ENCODE measurements around the gene RERE. TPM values are rescaled to one million over a fixed set of nuclear protein-coding genes. Genes with fewer than 3 reads are reported as not detected.

RERE gene
- total RNA-seq, 1 donor from 2014 or later, result 80.3 TPM

DNA sequence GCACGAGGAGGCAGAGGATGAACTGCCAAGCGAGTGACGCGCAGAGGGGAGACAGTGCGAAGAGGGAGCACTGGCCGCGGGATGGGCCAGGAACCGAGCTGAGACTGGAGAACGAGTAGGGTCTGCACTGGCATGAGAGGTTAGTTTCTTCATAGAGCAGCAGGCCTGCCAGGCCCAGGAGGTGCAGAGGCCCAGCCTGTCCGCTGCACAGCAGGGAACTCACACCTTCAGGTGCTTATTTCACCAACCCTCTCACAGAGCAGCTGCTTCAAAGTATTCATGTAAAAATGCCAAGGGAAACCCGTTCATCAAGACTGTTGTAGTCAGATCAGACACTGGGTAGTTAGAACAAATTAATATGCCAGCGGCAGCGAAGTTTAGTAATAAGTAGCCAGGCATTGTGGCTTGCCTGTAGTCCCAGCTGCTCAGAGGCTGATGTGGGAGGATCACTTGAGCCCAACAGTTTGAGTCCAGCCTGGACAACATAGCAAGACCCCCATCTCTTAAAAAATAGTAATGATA lies 355.0 kb downstream of the RERE start:
- no peak for TF ChIP-seq POLR2A (IDR thresholded peaks at IDR 0.05)
- TF ChIP-seq POLR2AphosphoS5 (IDR thresholded peaks at IDR 0.05; ENCODE audit: insufficient read depth in 1 of 2, low read depth in 1 of 2), result no peak
- TF ChIP-seq, protein P1, sequence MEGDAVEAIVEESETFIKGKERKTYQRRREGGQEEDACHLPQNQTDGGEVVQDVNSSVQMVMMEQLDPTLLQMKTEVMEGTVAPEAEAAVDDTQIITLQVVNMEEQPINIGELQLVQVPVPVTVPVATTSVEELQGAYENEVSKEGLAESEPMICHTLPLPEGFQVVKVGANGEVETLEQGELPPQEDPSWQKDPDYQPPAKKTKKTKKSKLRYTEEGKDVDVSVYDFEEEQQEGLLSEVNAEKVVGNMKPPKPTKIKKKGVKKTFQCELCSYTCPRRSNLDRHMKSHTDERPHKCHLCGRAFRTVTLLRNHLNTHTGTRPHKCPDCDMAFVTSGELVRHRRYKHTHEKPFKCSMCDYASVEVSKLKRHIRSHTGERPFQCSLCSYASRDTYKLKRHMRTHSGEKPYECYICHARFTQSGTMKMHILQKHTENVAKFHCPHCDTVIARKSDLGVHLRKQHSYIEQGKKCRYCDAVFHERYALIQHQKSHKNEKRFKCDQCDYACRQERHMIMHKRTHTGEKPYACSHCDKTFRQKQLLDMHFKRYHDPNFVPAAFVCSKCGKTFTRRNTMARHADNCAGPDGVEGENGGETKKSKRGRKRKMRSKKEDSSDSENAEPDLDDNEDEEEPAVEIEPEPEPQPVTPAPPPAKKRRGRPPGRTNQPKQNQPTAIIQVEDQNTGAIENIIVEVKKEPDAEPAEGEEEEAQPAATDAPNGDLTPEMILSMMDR (IDR thresholded peaks at IDR 0.05), result no peak
- Histone ChIP-seq H3K4me1 (peaks cover 68% of the 10 kb centered on the region), H3K27ac (peak overlapping the region; percentile 77), H3K27me3 (no peaks in the 10 kb centered on the region), H3K9me3 (no peaks in the 10 kb centered on the region), H3K36me3 (no peaks in the 10 kb centered on the region), H3K4me3 (no peak overlapping the region)
- no peak for DNase-seq (ENCODE audit: extremely low spot score in 2 of 2)
- intact Hi-C loops (cut with DNase I), result no loop called here

DNA sequence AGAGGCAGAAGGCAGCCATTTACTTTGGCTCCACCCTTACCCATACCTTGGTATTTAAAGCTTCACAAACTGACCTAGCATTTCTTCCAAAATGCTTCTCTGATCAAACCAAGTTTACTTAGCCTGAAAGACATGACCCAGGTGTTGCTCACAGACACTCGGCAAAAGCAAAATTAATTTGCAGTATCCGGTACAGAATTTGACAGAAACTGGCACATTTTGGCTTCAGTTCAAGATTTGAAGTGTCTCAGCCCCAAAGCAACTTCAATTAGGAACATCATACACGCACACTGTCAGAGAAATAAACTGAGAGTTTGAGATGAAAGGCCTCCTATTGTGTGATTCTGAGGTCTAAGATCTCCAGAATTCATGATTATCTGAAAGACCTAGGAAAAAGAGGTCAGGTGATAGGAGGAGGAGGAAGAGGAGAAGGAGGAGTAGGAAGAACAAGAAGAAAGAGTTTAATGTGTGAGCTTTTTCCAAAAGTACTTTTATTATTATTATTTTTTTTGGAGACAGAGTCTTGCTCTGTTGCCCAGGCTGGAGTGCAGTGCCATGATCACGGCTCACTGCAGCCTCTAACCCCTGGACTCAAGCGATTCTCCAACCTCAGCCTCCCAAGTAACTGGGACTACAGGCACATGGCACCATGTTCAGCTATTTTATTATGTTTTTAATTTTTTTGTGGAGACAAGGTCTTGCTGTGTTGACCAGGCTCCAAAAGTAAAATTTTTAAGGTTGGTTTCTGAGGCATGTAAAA lies 355.9 kb downstream of the RERE start:
- TF ChIP-seq, protein P1 (IDR thresholded peaks at IDR 0.05), result no peak
- DNase-seq (ENCODE audit: extremely low spot score in 2 of 2), result no peak
- H3K27me3 ChIP-seq, result no peaks in the 10 kb centered on the region
- H3K36me3 ChIP-seq, result no peaks in the 10 kb centered on the region
- intact Hi-C loops (cut with DNase I), result no loop called here
- no peaks in the 10 kb centered on the region for H3K9me3 ChIP-seq
- H3K4me3 ChIP-seq, result no peak overlapping the region
- H3K4me1 ChIP-seq, result peaks cover 75% of the 10 kb centered on the region
- H3K27ac ChIP-seq, result peak overlapping the region; percentile 77

DNA sequence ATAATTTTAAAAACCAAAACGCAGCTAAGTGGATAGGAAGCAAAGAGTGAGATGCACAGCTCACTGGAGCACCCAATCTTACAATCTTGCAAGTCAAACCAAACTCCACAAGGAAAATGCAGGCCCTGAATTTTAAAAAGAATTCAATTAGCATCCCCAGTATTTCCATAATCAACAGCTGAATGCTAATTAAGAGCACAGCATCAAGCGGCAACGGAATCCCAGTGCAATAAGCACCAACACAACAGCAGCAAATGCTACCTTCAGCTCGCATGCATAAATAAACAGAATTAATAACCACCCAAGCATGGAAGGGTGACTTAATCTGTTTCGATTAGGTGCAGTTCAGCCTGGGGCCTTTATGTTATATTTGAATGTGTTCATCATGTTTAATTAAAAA lies 356.7 kb downstream of the RERE start:
- intact Hi-C loops (cut with DNase I), result no loop called here
- Histone ChIP-seq H3K4me3 (no peak overlapping the region), H3K4me1 (peaks cover 75% of the 10 kb centered on the region), H3K27me3 (no peaks in the 10 kb centered on the region), H3K36me3 (no peaks in the 10 kb centered on the region), H3K9me3 (no peaks in the 10 kb centered on the region), H3K27ac (peak overlapping the region; percentile 77)
- DNase-seq (ENCODE audit: extremely low spot score in 2 of 2), result no peak
- TF ChIP-seq POLR2A (IDR thresholded peaks at IDR 0.05), result no peak
- TF ChIP-seq, protein P1 (IDR thresholded peaks at IDR 0.05), result no peak
- no peak for TF ChIP-seq POLR2AphosphoS5 (IDR thresholded peaks at IDR 0.05; ENCODE audit: insufficient read depth in 1 of 2, low read depth in 1 of 2)

DNA sequence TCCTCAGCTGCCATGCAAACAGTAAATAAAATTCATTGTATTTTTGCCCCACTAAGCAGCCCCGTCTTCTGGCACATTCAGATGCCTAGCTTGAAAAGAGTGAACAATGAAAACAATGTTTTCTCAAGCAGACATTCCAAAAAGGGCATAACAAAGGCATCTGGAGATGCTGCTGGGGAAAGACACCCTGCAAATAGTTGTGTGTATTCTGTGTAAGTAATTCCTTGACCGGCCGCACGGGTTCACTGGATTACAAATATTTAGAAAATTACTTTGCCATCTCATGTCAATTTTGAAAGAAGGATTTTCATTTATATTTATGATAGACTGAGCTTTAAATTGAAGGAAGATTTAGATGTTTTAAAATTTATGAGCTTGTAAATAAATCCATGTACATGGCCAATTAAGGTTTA lies 357.3 kb downstream of the RERE start:
- H3K9me3 ChIP-seq, result no peaks in the 10 kb centered on the region
- no peaks in the 10 kb centered on the region for H3K27me3 ChIP-seq
- H3K27ac ChIP-seq, result no peak overlapping the region
- no peaks in the 10 kb centered on the region for H3K36me3 ChIP-seq
- intact Hi-C loops (cut with DNase I), result no loop called here
- peaks cover 75% of the 10 kb centered on the region for H3K4me1 ChIP-seq
- TF ChIP-seq, protein P1 (IDR thresholded peaks at IDR 0.05), result no peak
- TF ChIP-seq POLR2A (IDR thresholded peaks at IDR 0.05) (no peak), POLR2AphosphoS5 (IDR thresholded peaks at IDR 0.05; ENCODE audit: insufficient read depth in 1 of 2, low read depth in 1 of 2) (no peak)
- no peak overlapping the region for H3K4me3 ChIP-seq
- no peak for DNase-seq (ENCODE audit: extremely low spot score in 2 of 2)

DNA sequence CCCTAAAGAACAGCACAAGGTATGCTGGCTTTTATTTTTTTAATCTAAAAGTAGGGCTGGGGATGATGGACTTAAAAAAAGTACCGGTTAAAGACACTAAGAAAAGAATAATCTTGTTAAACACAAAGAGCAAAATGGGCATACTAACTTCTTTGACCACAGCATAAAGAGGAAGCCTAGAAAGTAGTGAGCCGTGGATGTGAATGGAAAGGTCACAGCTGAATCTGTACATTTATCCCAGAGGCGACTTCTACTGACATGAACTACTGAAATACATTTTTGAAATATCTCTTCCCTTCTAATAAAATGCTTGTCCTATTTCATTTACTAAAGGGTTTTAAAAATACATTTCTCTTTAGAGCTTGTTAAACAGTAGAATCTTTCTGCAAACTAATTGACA lies 358.8 kb downstream of the RERE start:
- H3K4me1 ChIP-seq, result peaks cover 66% of the 10 kb centered on the region
- TF ChIP-seq POLR2A (IDR thresholded peaks at IDR 0.05) (no peak), POLR2AphosphoS5 (IDR thresholded peaks at IDR 0.05; ENCODE audit: insufficient read depth in 1 of 2, low read depth in 1 of 2) (no peak)
- TF ChIP-seq, protein P1 (IDR thresholded peaks at IDR 0.05), result no peak
- no peaks in the 10 kb centered on the region for H3K9me3 ChIP-seq

More for the DNA sequence above, 358.8 kb downstream of the RERE start:
- intact Hi-C loops (cut with DNase I), result no loop called here
- Histone ChIP-seq H3K27me3 (no peaks in the 10 kb centered on the region), H3K36me3 (no peaks in the 10 kb centered on the region), H3K4me3 (no peak overlapping the region), H3K27ac (no peak overlapping the region)
- no peak for DNase-seq (ENCODE audit: extremely low spot score in 2 of 2)
